Mononuclear cell (primary cell): Measurements from ENCODE around the gene SULT1C4. TPM values are rescaled to one million over a fixed set of nuclear protein-coding genes. Genes with fewer than 3 reads are reported as not detected.

Experiments used
- H3K27me3 ChIP-seq: 2 replicates; pipeline ENCODE4 v1.6.0; 2011; ENCODE audit warnings: low read length, control low read depth; ENCODE audit not compliant: insufficient read depth
- H3K4me1 ChIP-seq: 2 replicates; pipeline ENCODE4 v1.5.1; 2011; ENCODE audit warnings: mild to moderate bottlenecking, low read length, control low read depth; ENCODE audit not compliant: insufficient read depth
- H3K4me3 ChIP-seq: 2 replicates; pipeline ENCODE4 v1.5.1; 2011; ENCODE audit warnings: mild to moderate bottlenecking, low read length, moderate library complexity
- H3K9me3 ChIP-seq: 2 replicates; pipeline ENCODE4 v1.5.1; 2011; ENCODE audit warnings: low read depth, mild to moderate bottlenecking, control low read depth, low read length
- total RNA-seq: library from RNA; depleted of rRNA; stranded (reverse); fragments of >200 nt; gene quantifications from one replicate; pipeline ENCODE4 v1.2.3, GENCODE V29; 2012

Gene SULT1C4
- total RNA-seq, 1 donor, result 0.21 TPM

DNA sequence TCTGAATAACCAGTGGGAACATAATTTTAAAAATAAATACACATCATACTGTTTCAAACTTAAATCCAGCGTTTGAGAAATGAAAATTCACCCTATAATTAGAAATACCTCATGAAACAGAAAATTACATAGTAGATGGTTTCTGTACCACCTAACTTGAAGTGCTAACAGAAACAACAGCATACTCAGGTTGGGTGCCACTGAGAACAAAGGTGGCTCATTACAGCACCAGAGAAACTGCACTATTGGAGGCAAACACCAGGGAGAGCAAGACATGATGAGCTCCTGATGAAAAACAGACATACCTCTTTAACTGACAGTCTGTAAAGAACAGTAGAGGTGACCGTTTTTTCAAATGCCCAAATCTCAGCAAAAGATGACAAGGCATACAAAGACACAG is 12.6 kb downstream of the SULT1C4 start:
- no peaks in the 10 kb centered on the region for H3K4me1 ChIP-seq
- H3K9me3 ChIP-seq, result peaks cover 10% of the 10 kb centered on the region
- H3K4me3 ChIP-seq, result no peak overlapping the region
- H3K27me3 ChIP-seq, result no peaks in the 10 kb centered on the region

DNA sequence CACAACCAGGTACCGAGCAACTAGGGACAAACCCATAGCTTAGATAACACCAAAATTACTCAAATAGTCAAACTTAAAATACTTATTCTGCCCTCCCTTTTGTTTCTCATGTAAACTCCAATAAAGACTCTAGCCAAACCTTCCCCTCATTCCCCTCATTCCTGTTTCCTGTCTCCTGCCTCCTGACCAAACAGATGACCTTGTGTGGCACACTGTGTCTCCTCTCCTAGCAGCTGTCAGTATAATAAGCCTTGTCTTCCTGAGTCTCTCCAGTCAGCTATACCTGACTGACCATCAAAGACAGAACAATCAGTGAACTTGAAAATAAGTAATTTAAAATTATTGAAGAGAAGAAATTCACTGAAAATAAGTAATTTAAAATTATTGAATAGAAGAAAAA is 14.3 kb downstream of the SULT1C4 start:
- Histone ChIP-seq H3K9me3 (peaks cover 10% of the 10 kb centered on the region), H3K27me3 (no peaks in the 10 kb centered on the region), H3K4me3 (no peak overlapping the region), H3K4me1 (no peaks in the 10 kb centered on the region)

DNA sequence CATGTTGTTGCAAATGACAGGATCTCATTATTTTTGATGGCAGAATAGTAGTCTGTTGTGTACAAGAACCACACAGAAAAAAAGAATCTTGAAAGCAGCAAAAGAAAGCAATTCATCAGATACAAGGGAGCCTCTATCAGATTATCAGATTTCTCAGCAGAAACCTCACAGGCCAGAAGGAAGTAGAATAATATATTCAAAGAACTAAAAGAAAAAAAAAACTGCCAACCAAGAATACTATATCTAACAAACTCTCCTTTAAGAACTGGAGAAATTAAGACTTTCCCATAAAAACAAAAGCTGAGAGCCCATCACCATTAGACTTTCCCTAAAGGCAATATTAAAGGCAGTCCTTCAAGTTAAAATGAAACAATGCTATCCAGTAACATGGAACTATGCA is 15.4 kb downstream of the SULT1C4 start:
- Histone ChIP-seq H3K4me1 (no peaks in the 10 kb centered on the region), H3K9me3 (peaks cover 10% of the 10 kb centered on the region), H3K27me3 (no peaks in the 10 kb centered on the region), H3K4me3 (no peak overlapping the region)

DNA sequence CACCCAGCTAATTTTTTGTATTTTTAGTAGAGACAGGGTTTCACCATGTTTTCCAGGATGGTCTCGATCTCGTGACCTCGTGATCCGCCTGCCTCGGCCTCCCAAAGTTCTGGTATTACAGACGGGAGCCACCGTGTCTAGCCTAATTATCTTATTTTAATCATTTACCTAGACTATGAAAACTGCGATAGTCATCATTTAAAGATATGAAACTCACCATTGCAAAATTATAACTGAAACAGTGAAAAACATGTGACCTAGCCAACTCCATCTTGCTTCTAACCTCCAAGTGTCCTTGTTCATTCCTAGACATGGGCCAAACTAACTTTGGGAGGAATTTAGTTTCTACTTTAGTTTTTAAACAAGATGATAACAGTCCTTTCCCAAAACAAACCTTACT is 17.4 kb downstream of the SULT1C4 start:
- Histone ChIP-seq H3K9me3 (peaks cover 10% of the 10 kb centered on the region), H3K4me1 (no peaks in the 10 kb centered on the region), H3K27me3 (no peaks in the 10 kb centered on the region), H3K4me3 (no peak overlapping the region)

DNA sequence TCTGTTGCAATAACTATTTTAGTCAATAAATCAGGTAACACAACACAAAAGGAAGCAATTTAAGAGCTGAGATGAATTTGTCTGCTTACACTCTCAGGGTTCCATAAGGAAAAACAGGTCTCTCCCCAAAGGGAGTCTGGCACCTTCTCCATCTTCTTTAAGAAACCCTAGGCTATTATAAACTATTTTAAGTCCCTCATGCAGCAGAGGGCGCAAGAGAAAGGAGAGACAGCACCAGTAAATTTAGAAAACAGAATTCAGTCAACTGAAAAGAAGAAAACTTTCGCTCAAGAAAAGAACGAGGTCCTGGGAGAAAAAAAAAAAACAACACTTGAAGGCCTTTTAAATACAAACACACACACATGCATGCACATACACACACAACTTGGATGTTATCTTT is 19.1 kb downstream of the SULT1C4 start:
- no peak overlapping the region for H3K4me3 ChIP-seq
- no peaks in the 10 kb centered on the region for H3K27me3 ChIP-seq
- H3K9me3 ChIP-seq, result peaks cover 10% of the 10 kb centered on the region
- H3K4me1 ChIP-seq, result no peaks in the 10 kb centered on the region

DNA sequence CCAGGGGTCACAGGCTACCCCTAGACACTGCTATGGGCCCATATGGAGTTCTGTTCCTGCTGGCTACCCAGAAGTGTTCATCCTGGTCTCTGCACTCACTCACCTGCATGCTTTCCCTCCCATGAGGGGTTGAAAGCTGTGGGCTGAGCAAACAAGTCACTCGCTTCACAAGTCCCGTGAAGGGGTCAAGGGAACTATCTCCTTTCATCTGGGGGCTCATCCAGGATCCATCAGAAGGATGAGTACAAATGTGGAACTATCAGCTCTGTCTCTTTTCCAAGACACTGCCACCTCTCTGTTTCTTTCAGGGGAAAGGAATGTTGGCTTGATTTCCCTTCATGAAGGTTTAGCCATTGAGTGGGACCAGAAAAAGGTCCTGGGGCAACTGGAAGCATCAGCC is 21.7 kb downstream of the SULT1C4 start:
- no peaks in the 10 kb centered on the region for H3K4me1 ChIP-seq
- H3K27me3 ChIP-seq, result no peaks in the 10 kb centered on the region
- H3K4me3 ChIP-seq, result no peak overlapping the region
- H3K9me3 ChIP-seq, result no peaks in the 10 kb centered on the region

DNA sequence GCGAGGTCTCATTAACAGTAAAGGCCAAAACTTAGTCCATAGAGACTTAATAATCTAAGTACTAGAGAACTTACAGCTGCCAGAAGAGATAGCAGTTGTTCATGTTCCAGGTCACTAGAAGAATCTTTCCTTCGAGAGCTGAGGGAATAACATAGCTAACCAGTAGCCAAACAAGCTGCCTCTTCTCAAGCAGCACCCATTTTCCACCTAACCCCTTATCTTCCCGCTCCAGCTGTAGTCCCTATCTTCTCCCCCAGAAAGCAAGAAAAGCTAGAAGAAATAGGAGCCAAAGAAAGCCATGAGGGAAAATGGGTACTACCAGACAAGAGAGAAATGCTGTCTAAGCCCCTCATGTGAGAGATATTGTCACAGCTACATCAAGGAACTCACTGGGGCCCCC is 24.0 kb downstream of the SULT1C4 start:
- Histone ChIP-seq H3K27me3 (no peaks in the 10 kb centered on the region), H3K4me1 (no peaks in the 10 kb centered on the region), H3K4me3 (no peak overlapping the region), H3K9me3 (peaks cover 8% of the 10 kb centered on the region)

DNA sequence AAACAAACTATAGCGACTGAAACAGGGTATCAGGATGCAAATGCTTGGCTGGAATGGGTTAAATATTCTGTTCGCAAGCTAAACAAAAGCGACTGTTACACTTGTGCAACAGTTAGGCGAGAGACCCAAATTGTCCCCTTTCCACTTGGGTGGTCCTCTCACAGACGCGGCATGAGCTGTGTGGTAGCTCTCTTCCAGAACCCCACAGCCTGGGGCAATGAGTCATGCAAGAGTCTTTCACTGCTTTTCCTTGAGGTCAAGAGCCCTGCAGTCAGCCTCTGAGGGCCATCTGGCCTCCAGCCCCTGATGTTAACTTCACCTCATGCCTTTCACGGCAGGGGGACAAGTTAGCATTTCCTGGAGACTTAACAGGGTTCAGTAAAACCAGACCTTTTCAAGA is 25.7 kb downstream of the SULT1C4 start:
- Histone ChIP-seq H3K4me3 (no peak overlapping the region), H3K9me3 (peaks cover 8% of the 10 kb centered on the region), H3K4me1 (no peaks in the 10 kb centered on the region), H3K27me3 (no peaks in the 10 kb centered on the region)

DNA sequence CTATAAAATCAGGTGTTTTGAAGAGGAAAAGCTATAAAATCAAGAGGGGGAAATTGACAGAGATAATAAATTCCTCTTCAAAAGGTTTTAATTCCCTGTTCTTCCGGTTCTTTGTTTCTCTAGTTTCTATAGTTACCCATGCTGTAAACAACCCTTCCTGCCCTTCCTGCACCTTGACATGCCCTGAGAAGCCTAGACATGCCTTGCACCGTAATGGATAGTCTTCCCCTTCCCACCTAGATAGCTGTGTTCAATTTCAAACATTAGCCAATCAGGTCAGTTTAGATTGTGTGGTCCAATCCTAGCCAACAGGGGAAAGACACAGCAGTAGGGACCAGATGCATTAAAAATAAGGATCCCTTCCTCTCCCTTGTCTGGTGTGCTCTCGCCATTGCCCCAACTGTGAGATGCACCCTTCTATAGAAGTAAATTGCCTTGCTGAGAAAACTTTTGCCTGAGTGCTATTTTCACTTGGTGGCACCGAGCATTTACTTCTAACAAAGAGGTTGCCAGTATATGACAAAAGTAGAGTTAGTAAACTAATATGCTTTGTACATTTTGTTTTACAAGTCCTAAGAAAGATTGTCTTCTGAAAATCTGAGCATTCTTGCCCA is 27.1 kb downstream of the SULT1C4 start:
- no peak overlapping the region for H3K4me3 ChIP-seq
- H3K27me3 ChIP-seq, result no peaks in the 10 kb centered on the region
- H3K9me3 ChIP-seq, result peaks cover 8% of the 10 kb centered on the region
- no peaks in the 10 kb centered on the region for H3K4me1 ChIP-seq

DNA sequence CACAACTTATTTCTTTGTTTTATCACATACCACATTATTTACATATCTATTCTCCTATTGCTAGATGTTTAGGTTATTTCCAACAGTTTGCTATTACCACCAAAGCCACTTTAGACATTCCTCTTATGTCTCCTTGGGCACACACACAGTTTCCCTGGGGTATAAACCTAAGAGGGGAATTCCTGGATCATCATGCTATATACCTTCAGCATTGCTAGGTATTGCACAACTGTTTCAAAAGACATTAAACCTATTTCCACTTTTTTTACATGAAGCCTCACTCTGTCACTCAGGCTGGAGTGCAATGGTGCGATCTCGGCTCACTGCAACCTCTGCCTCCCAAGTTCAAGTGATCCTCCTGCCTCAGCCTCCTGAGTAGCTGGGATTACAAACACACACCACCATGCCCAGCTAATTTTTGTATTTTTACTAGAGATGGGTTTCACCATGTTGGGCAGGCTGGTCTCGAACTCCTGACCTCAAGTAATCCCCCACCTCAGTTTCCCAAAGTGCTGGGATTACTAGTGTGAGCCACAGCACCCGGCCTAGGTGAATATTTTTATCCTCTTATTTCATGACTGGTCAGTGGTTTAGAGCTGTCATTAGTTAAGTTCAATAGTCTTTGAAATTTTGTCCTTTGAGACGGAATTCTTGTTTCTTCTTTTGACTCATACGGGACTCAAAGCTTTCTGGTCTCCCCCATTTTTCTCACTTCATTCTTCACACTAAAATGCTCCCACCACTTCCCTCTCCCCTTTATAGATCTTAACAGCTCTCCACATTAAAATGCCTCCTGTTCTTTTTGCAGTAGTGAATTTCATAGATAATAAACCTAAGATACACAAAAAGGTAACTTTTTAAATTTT is 30.3 kb downstream of the SULT1C4 start:
- Histone ChIP-seq H3K27me3 (no peaks in the 10 kb centered on the region), H3K9me3 (peaks cover 8% of the 10 kb centered on the region), H3K4me3 (no peak overlapping the region)

DNA sequence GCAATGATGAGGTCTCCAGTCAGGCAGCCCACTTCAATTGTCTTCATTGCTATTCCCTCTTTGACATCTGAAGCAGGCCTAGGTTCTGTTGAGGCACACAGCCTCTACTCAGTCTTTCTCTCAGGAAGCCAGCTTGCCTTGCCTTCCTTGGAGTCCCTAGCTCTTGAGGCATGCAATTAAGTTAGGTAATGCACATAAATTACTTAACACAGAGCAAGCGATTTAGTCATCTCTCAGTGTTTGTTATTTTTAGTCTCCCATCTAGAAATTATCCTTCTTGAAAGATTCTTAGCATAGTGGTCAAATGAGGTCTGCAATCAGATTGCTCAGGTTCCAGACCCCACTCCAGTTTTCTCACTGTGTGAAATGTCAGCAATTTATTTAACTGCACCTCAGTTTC is 32.0 kb downstream of the SULT1C4 start:
- no peak overlapping the region for H3K4me3 ChIP-seq
- H3K4me1 ChIP-seq, result no peaks in the 10 kb centered on the region
- H3K9me3 ChIP-seq, result peaks cover 8% of the 10 kb centered on the region
- H3K27me3 ChIP-seq, result no peaks in the 10 kb centered on the region

More for the DNA sequence above, 30.3 kb downstream of the SULT1C4 start:
- H3K4me1 ChIP-seq, result no peaks in the 10 kb centered on the region

DNA sequence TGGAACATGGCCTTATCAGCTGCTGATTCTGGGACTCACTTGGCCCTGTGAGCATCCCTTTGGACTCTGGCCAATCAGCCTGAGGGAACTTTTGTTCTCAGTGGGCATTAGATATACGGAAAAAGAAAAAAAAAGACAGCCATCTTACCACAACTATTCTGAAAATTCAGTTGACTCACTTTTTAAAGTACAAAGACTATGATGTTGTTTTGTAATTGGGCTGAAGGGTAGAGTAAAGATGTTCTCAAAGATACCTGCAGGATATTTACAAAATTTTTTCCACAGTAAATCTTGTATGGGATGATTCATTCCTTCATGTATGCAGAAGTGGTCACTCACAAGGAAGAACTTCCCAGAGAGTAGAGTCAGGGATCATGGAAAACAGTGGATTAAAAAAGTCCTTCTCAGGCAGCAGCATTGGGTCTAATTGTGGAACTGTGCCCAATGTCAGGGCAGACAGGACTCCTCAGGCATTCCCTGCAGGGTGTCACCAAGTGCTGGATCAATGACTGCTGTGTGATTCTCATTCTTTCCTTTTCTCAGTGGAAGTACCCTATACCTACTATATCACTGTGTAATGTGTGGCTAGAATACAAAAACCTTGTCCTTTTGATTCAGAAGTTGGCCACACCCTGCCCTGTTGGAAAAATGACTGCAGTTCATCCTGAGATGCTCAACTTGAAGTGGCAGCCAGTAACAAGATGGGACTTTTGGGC is 35.4 kb downstream of the SULT1C4 start:
- Histone ChIP-seq H3K9me3 (no peaks in the 10 kb centered on the region), H3K4me1 (no peaks in the 10 kb centered on the region), H3K4me3 (no peak overlapping the region), H3K27me3 (no peaks in the 10 kb centered on the region)

DNA sequence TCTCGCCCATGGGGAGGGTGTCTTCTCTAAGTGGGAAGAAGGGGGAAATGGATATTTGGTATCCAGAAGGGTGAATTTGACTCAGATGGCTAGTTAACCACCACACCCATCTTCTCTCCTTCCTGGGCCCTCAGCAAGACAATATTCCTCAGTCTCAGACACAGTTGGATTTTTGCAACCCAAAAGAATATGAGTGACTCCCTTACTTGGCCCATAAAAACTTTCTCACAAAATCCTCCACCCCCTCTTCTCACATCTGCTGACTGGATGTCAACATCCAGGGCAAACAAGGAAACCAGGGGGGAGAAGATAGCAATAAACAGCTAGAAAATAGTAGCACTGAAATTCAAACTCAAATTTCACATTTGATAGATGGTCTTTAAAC is 35.9 kb downstream of the SULT1C4 start:
- no peaks in the 10 kb centered on the region for H3K9me3 ChIP-seq
- no peak overlapping the region for H3K4me3 ChIP-seq
- H3K27me3 ChIP-seq, result no peaks in the 10 kb centered on the region
- no peaks in the 10 kb centered on the region for H3K4me1 ChIP-seq

DNA sequence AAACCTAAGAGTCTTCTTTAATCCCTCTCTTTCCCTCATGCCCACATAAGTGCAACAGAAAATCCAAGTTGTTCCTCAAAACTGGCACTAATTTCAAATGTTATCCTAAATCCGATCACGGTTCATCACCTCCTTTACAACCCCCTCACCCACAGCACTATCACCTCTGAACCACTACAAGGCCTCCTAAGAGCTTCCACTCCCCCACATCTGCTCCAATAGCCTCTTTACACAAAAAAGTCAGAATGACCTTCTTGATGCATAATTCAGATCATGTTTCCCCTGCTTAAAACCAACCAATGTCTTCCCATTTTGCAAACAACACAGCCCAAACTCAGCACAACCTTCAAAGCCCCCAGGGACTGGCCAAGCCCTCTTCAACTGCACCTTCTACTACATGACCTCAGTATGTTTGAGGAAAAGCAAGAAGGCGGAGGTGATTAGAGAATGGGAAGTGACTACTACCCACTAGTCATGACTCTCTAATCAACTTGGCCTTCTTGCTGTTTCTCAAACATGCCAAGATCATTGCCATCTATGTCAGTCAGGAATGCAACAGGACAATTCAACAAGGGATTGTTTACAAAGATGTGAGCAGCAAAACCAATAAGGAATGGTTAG is 36.6 kb downstream of the SULT1C4 start:
- Histone ChIP-seq H3K9me3 (no peaks in the 10 kb centered on the region), H3K4me3 (no peak overlapping the region), H3K4me1 (no peaks in the 10 kb centered on the region), H3K27me3 (no peaks in the 10 kb centered on the region)

DNA sequence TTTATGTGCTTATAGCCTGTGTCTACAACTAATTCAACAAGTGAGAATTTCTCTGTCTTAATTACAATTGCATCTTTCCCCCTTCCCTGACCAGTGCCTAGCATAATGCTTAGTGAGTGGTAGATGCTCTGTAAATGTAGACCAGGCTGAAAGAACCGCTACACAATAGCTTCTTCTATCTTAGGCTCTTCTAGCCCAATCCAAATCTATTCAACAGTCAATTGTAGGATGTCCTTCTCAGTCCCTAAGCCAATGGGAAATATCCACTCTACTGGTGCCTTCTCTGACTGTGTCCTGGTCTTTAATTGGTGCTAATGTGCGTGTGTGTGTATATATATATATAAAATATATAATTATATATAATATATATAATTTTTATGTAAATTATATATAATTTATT is 37.2 kb downstream of the SULT1C4 start:
- Histone ChIP-seq H3K4me1 (no peaks in the 10 kb centered on the region), H3K4me3 (no peak overlapping the region), H3K27me3 (no peaks in the 10 kb centered on the region), H3K9me3 (no peaks in the 10 kb centered on the region)
